AG10803 (cell line): Measurements from ENCODE around the gene USP3.
A peak's percentile ranks its signal among the peaks of the same experiment; 100 is the strongest.

Experiments used
- DNase-seq: peaks from one replicate; pipeline ENCODE4 v3.0.0; 2010; ENCODE audit warnings: low read depth
- H3K4me3 ChIP-seq: 2 replicates; pipeline ENCODE4 v1.5.1; 2011; ENCODE audit warnings: mild to moderate bottlenecking, low read length, control low read depth
- CTCF ChIP-seq: conservative IDR thresholded peaks from 2 replicates; pipeline ENCODE4 v1.5.1; 2011; ENCODE audit warnings: mild to moderate bottlenecking, low read length, control low read depth, inconsistent platforms

The USP3 gene

GRCh38 chr15:63597821-63598220, 93.4 kb downstream of the USP3 start:
- no peak for TF ChIP-seq CTCF
- no peak for DNase-seq
- H3K4me3 ChIP-seq: no peak overlapping the region

- H3K4me3 ChIP-seq: no peak overlapping the region
- TF ChIP-seq CTCF: no peak
- DNase-seq: no peak
These were observed 94.3 kb downstream of the USP3 start for GRCh38 chr15:63598473-63599400.

GRCh38 chr15:63599401-63600000, 95.1 kb downstream of the USP3 start:
- peak; percentile 38 for DNase-seq
- peak overlapping the region; percentile 75 for H3K4me3 ChIP-seq
- TF ChIP-seq CTCF: peak; percentile 62

- peak overlapping the region; percentile 75 for H3K4me3 ChIP-seq
- TF ChIP-seq CTCF: no peak
- DNase-seq: no peak
These were observed 95.7 kb downstream of the USP3 start for GRCh38 chr15:63600001-63600615.

- DNase-seq: peak; percentile 93
- no peak for TF ChIP-seq CTCF
- peak overlapping the region; percentile 80 for H3K4me3 ChIP-seq
These were observed 96.2 kb downstream of the USP3 start for GRCh38 chr15:63600616-63601025.

- TF ChIP-seq CTCF: no peak
- H3K4me3 ChIP-seq: peak overlapping the region; percentile 80
- DNase-seq: peak; percentile 30
These were observed 96.8 kb downstream of the USP3 start for GRCh38 chr15:63601026-63601703.
